Left ventricle myocardium inferior (tissue), 1 donor: ENCODE results near the gene KRTAP10-10. TPM values are rescaled to one million over a fixed set of nuclear protein-coding genes. Genes with fewer than 3 reads are reported as not detected.

ENCODE experiments used
- DNase-seq: peaks from one replicate; pipeline ENCODE4 v3.0.0-alpha.2; 2020
- H3K27ac ChIP-seq: fragments of 200-600 bp; replicated peaks from 2 replicates; pipeline ENCODE4 v1.8.0; 2021
- H3K27me3 ChIP-seq: fragments of 200-600 bp; 2 replicates; pipeline ENCODE4 v1.8.0; 2021; ENCODE audit warnings: low read depth
- H3K36me3 ChIP-seq: fragments of 200-600 bp; 2 replicates; pipeline ENCODE4 v1.8.0; 2021
- H3K4me1 ChIP-seq: fragments of 200-600 bp; 2 replicates; pipeline ENCODE4 v1.8.0; 2021
- H3K4me3 ChIP-seq: fragments of 200-600 bp; 2 replicates; pipeline ENCODE4 v1.8.0; 2021; ENCODE audit warnings: mild to moderate bottlenecking, moderate library complexity
- H3K9me3 ChIP-seq: fragments of 200-600 bp; replicated peaks from 2 replicates; pipeline ENCODE4 v1.8.0; 2021
- intact Hi-C: fragments of 100-400 bp; cut with micrococcal nuclease; formaldehyde crosslinking; loops from one replicate; pipeline ENCODE4 v1.11.0; 2022
- total RNA-seq: library from RNA; stranded (reverse); fragmentation: NEBNext Ultra II Directional; extraction: Animal tissue kit (Norgen Biotek cat#: 25700); gene quantifications from one replicate; pipeline ENCODE4 v1.2.1, GENCODE V29; 2021
- TF ChIP-seq, protein P1 (sequence below): fragments of 200-600 bp; IDR thresholded peaks from 2 replicates; pipeline ENCODE4 v1.8.0; 2021; ENCODE audit warnings: antibody characterized with exemption, mild to moderate bottlenecking, borderline replicate concordance
- donor health status: DM: no; HTN: yes; CAD: no; lungs with severe emphysema.

KRTAP10-10 gene
- total RNA-seq, 1 donor from 2014 or later = not detected

DNA sequence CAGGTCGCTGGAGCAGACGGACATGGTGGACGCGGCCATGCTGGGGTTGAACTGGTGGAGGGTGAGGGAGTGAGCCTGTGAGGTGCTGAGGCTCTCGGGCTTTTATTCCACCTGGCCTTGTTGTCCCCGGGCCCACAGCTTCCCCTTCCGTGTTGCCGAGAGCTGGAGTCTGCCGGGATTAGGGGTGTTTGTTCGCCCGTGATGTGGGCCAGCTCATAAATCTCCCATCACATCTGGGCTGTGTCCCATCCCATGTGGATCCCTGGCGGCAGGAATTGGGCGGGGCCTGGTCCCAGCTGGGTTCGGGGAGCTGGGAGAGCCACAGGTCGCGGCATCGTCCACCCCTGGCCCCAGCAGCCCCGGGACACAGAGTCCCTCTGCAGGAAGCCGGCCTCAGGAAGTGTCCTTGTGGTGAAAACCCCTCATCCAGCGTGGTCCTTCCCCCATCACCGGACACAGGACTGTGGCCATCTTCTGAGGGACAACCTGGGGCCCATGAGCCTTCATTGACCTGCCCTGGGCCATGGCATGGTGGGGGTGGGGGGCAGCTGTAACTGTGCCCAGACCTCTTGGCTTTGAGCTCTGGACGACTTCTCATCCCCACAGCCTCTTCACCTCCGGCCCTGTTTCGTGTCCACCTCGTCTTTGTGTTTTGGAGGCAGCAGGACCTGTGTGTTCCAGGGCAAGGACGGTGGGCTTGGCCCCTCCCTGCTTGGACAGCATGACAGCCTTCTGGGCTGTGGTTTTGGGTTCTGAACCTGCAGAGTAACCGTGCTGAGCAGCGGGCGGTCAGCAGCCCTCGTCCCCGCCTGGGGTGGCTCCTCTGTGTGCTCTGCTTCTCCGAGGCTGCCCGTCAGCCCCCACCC is 44.5 kb upstream of the KRTAP10-10 start, which contains the start of gene KRTAP10-6:
TSS of gene KRTAP10-6 (minus strand) at position 60 of the 866 bp plus-strand sequence. CDS start at position 39, 21 bp downstream.
- no peak for DNase-seq
- peaks cover 8% of the 10 kb centered on the region for H3K4me1 ChIP-seq
- no peaks in the 10 kb centered on the region for H3K9me3 ChIP-seq
- H3K27me3 ChIP-seq = peaks cover 26% of the 10 kb centered on the region
- TF ChIP-seq, protein P1, sequence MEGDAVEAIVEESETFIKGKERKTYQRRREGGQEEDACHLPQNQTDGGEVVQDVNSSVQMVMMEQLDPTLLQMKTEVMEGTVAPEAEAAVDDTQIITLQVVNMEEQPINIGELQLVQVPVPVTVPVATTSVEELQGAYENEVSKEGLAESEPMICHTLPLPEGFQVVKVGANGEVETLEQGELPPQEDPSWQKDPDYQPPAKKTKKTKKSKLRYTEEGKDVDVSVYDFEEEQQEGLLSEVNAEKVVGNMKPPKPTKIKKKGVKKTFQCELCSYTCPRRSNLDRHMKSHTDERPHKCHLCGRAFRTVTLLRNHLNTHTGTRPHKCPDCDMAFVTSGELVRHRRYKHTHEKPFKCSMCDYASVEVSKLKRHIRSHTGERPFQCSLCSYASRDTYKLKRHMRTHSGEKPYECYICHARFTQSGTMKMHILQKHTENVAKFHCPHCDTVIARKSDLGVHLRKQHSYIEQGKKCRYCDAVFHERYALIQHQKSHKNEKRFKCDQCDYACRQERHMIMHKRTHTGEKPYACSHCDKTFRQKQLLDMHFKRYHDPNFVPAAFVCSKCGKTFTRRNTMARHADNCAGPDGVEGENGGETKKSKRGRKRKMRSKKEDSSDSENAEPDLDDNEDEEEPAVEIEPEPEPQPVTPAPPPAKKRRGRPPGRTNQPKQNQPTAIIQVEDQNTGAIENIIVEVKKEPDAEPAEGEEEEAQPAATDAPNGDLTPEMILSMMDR = no peak
- H3K4me3 ChIP-seq = no peak within 1 kb of the TSS
- intact Hi-C loops = no loop called here
- H3K27ac ChIP-seq = no peak within 1 kb of the TSS
- H3K36me3 ChIP-seq = no peaks in the 10 kb centered on the region

DNA sequence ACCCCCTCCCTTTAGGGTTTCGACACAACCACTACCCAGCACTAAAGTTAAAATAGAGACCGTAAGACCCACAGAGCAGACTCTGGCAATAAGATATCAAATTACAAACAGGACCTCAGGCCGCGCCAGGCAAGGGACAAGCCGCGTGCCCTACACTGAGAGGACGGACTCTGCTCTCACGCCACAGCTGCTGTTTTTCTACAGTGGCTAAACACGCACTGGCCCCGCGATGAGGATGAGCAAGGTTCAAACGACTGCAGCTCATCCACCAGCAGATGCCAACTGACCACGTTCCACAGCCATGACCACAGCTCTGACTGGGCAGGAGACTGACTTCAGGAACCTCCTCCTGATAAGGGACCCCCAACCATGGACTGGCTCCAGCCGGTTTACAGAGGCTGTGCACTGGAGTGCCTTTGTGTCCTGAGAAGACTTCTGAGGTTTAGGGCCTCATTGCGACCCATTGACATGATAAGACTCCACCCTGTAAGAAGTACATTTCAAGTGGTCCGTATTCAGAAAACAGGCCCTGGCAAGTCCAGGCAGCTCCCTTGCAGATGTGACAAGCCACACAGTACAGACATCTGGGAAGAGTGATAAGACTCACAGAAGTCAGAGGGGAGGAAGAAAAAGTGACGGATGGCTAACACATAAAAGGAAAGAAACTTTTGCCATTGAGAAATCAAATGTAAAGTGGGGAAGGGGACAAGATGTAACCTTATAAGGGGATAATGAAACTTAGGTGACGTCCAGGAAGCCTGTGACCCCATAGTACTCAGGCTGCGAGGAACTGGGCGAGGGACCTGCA is 43.4 kb upstream of the KRTAP10-10 start:
- Histone ChIP-seq H3K9me3 (peaks cover 9% of the 10 kb centered on the region), H3K27ac (no peak overlapping the region), H3K4me1 (peaks cover 8% of the 10 kb centered on the region), H3K27me3 (peaks cover 33% of the 10 kb centered on the region), H3K4me3 (no peak overlapping the region), H3K36me3 (no peaks in the 10 kb centered on the region)
- no peak for DNase-seq
- intact Hi-C loops = no loop called here
- TF ChIP-seq, protein P1 = no peak

DNA sequence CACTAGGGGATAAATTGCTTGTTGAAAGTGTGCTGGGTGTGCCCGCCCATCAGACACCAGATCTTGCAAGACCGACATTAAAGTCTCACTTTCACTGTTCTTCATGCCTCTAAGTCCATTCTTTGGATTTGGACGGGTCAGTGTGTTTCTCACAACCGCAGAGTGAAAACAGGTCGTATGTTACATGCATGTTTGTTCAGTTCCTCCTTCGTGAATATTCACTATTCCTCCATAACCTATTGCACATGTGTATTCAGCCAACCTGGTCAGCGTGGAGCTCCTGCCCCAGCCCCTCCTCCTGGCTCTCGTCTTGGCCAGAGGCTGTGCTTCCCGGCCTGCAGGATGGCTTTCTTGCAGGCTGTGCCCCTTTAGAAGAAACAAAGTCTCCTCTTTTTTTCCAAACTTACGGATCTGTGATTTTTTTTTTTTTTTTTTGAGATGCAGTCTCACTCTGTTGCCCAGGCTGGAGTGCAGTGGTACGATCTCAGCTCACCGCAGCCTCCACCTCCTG is 42.7 kb upstream of the KRTAP10-10 start:
- DNase-seq = no peak
- TF ChIP-seq, protein P1 = no peak
- Histone ChIP-seq H3K4me3 (no peak overlapping the region), H3K27me3 (peaks cover 35% of the 10 kb centered on the region), H3K4me1 (peaks cover 8% of the 10 kb centered on the region), H3K36me3 (no peaks in the 10 kb centered on the region), H3K9me3 (peaks cover 10% of the 10 kb centered on the region), H3K27ac (no peak overlapping the region)
- intact Hi-C loops = no loop called here

DNA sequence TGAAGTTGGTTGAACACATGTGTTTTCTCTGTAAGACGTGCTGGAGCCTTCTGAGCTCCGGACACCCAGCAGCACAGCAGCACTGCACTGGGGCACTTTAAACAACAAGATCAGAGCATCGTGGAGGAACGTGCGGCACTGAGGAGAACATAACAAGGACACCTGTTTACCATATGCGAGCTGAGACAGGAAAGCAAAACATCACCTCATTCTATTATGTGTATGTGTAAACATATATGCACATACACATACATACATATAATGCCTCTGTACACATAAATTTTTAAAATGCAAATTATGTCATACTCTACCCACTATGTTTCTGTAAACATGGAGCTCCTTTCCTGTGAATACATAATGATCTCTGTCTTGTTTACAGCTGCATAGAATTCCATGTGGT is 41.6 kb upstream of the KRTAP10-10 start:
- TF ChIP-seq, protein P1 = no peak
- Histone ChIP-seq H3K4me3 (no peak overlapping the region), H3K36me3 (no peaks in the 10 kb centered on the region), H3K27ac (no peak overlapping the region), H3K27me3 (peaks cover 31% of the 10 kb centered on the region), H3K4me1 (peaks cover 8% of the 10 kb centered on the region), H3K9me3 (peaks cover 10% of the 10 kb centered on the region)
- intact Hi-C loops = no loop called here
- no peak for DNase-seq

DNA sequence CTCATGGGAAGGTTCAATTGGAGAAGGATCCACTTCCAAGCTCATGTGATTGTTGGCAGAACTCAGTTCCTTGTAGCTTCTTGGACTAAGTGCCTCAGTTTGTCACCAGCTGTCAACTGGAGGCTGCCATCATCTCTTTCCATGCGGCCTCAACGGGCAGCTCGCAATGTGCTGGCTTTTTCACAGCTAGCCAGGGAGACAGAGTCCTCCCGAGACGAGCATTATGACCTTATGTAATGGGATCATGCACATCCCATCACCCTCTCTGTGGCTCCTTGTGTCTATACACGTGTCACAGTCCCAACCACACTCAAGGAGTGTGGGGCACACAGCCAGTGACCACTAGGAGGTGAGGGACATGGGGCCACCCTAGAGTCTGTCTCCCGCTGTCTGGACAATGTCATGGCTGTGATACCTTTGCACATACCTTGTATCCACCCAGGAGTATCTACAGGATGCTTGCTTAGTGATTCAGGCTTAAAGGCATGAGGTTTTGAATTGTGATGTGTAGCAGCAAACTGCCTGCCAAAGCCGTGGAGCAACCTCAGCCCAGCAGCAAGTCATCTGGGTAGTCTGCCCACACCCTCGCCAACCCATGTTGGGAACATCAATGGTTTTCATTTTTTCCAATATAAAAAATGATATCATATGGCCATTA is 41.0 kb upstream of the KRTAP10-10 start:
- no peak overlapping the region for H3K27ac ChIP-seq
- no peak for DNase-seq
- intact Hi-C loops = no loop called here
- H3K4me3 ChIP-seq = no peak overlapping the region
- peaks cover 8% of the 10 kb centered on the region for H3K4me1 ChIP-seq
- H3K27me3 ChIP-seq = peaks cover 34% of the 10 kb centered on the region
- H3K36me3 ChIP-seq = no peaks in the 10 kb centered on the region
- TF ChIP-seq, protein P1 = no peak
- H3K9me3 ChIP-seq = peaks cover 10% of the 10 kb centered on the region
